ENCODE measurements around the gene HIRIP3.
A peak's percentile ranks its signal among the peaks of the same experiment; 100 is the strongest.

HIRIP3 gene

DNA sequence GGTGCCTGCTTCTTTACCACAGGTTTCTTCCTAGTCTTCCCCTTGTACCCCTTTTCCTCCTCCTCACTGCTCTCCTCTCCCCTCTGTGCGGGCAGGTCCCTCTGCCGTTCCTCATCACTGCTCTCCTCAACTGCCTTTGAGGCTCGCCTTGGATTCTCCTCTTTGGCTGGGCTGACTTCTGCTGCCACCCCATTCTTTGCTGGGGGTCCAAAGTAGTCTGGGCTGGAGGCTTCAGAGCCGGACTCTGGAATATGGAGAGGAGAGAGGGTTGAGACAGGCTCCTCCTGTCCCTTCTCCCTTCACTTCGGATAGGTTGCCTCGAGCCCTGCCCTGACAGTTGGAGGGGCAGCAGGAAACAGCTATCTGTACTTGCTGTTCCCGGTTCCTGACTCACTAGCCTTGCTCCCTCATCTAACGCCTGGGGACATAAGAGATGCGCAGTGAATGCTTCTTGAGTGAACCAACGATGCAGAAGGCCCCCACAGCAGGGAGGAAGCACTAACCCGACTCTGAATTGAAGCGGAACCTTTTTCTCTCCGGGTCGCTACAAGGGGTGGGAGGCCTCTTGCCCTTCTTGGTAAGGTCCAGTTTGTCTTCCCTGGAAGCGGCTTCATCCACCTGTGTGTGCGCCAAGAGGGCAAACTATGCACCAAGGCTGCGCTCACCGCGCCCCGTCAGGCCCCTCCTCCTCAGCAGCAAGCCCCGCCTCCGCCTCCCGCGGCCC, 655 bp downstream of the HIRIP3 start:
- Histone ChIP-seq H4K20me1 (ENCODE audit: control insufficient read depth, insufficient read depth, low read depth, low read length) (no peaks in the 10 kb centered on the region), H3K4me1 (ENCODE audit: control insufficient read depth, low read length) (peaks cover 36% of the 10 kb centered on the region), H3F3A (ENCODE audit: control insufficient read depth, insufficient read depth) (peaks cover 14% of the 10 kb centered on the region), H3K27me3 (ENCODE audit: control insufficient read depth, low read length) (no peaks in the 10 kb centered on the region), H3K9me2 (replicated peaks; ENCODE audit: control insufficient read depth, low read length) (no peaks in the 10 kb centered on the region), H3K79me2 (ENCODE audit: control insufficient read depth, low read length) (peaks cover 38% of the 10 kb centered on the region), H3K9me3 (ENCODE audit: control insufficient read depth, insufficient read depth, low read length) (no peaks in the 10 kb centered on the region), H3K4me3 (ENCODE audit: low read length) (peak overlapping the region; percentile 89), H3K4me2 (ENCODE audit: low read length) (peak overlapping the region; percentile 100), H3K27ac (ENCODE audit: low read depth, low read length) (peak overlapping the region; percentile 97), H3K36me3 (ENCODE audit: control insufficient read depth, low read length) (peaks cover 87% of the 10 kb centered on the region)
- no peak for TF ChIP-seq EZH2phosphoT487 (IDR thresholded peaks at IDR 0.05; ENCODE audit: borderline replicate concordance, low read length)
- TF ChIP-seq, protein P1, sequence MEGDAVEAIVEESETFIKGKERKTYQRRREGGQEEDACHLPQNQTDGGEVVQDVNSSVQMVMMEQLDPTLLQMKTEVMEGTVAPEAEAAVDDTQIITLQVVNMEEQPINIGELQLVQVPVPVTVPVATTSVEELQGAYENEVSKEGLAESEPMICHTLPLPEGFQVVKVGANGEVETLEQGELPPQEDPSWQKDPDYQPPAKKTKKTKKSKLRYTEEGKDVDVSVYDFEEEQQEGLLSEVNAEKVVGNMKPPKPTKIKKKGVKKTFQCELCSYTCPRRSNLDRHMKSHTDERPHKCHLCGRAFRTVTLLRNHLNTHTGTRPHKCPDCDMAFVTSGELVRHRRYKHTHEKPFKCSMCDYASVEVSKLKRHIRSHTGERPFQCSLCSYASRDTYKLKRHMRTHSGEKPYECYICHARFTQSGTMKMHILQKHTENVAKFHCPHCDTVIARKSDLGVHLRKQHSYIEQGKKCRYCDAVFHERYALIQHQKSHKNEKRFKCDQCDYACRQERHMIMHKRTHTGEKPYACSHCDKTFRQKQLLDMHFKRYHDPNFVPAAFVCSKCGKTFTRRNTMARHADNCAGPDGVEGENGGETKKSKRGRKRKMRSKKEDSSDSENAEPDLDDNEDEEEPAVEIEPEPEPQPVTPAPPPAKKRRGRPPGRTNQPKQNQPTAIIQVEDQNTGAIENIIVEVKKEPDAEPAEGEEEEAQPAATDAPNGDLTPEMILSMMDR (IDR thresholded peaks at IDR 0.05; ENCODE audit: low read depth, low read length, poor library complexity, severe bottlenecking) = no peak

DNA sequence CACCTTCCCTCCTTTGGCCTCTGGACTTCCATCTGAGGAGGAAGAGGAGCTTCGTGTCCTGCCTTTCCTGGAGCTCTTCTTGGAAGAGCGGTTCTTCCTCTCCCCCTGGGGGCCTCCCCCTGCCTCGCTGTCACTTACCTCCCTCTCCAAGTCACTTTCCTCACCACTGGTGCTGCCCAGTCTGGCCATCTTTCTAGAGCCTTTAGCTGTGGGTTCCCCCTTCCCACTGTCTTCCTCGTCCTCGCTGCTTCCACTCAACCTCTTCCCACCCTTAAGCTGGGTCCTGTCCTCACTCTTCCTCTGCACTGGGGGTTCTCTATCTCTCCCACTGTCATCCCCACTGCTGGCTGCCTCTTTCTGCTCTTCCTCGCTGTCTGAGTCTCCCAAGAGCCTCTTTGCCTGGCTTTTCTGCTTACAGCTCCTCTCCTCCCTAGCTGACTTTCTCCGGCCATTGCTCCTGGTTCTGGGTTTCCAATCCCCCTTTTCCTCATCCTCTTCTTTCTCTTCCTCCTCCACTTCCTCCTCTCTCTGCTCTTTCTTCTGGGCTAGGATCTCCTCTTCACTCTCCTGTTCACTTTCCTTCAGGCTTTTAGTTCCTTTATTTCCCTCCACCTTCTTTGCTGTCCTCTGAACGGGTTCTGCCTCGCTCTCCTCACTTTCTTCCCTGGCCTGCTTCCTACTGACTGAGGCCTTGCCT, 1.4 kb downstream of the HIRIP3 start:
- peak overlapping the region; percentile 89 for H3K4me3 ChIP-seq (ENCODE audit: low read length)

DNA sequence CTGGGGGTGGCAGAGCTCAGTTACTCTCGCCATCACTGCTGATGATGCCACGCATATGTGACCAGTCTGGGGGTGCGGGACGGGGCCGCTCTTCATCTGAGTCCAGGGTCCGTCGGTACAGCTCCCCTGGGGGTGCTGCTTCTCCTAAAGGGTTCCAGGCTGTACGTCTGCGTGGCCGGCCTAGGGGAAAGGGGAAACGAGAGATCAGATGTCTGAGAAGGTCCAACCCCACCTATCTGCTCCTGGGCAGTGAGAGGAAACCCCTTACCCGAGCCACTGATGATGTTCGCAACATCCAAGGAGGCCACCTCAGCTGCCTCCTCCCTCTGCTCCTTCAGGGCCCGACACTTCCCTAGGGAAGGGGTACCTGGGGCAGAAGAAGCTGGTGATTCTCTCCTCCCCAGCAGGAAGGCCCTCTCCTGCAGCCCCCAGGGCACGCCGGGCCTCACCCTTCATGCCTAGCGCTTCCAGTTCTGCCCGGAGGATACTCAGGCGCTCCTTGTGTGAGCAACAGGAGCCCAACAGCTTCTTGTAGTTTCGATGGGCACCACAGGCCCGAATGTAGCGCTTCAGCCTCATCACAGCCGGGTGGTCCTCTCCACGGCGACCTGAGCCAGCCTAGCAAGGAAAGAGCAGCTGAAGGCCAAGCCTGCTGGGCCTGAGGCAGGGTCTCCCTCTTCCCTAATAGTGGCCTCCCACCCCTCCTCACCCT, 2.1 kb downstream of the HIRIP3 start:
- H3K27ac ChIP-seq (ENCODE audit: low read depth, low read length) = no peak overlapping the region
- H3K4me2 ChIP-seq (ENCODE audit: low read length) = peak overlapping the region; percentile 100
- H3K9me3 ChIP-seq (ENCODE audit: control insufficient read depth, insufficient read depth, low read length) = no peaks in the 10 kb centered on the region
- no peaks in the 10 kb centered on the region for H3K27me3 ChIP-seq (ENCODE audit: control insufficient read depth, low read length)
- H3F3A ChIP-seq (ENCODE audit: control insufficient read depth, insufficient read depth) = peaks cover 14% of the 10 kb centered on the region
- H3K9me2 ChIP-seq (replicated peaks; ENCODE audit: control insufficient read depth, low read length) = no peaks in the 10 kb centered on the region
- H4K20me1 ChIP-seq (ENCODE audit: control insufficient read depth, insufficient read depth, low read depth, low read length) = no peaks in the 10 kb centered on the region
- peaks cover 36% of the 10 kb centered on the region for H3K4me1 ChIP-seq (ENCODE audit: control insufficient read depth, low read length)
- H3K36me3 ChIP-seq (ENCODE audit: control insufficient read depth, low read length) = peaks cover 89% of the 10 kb centered on the region
- H3K4me3 ChIP-seq (ENCODE audit: low read length) = 0 out of 2 replicates have a peak overlapping the region, but pooled peaks have one; percentile 89
- peaks cover 36% of the 10 kb centered on the region for H3K79me2 ChIP-seq (ENCODE audit: control insufficient read depth, low read length)
- TF ChIP-seq, protein P1 (IDR thresholded peaks at IDR 0.05; ENCODE audit: low read depth, low read length, poor library complexity, severe bottlenecking) = no peak
- no peak for TF ChIP-seq EZH2phosphoT487 (IDR thresholded peaks at IDR 0.05; ENCODE audit: borderline replicate concordance, low read length)

More for the DNA sequence above, 1.4 kb downstream of the HIRIP3 start:
- Histone ChIP-seq H3F3A (ENCODE audit: control insufficient read depth, insufficient read depth) (peaks cover 14% of the 10 kb centered on the region), H3K4me1 (ENCODE audit: control insufficient read depth, low read length) (peaks cover 36% of the 10 kb centered on the region), H3K79me2 (ENCODE audit: control insufficient read depth, low read length) (peaks cover 38% of the 10 kb centered on the region), H3K4me2 (ENCODE audit: low read length) (peak overlapping the region; percentile 100), H3K9me2 (replicated peaks; ENCODE audit: control insufficient read depth, low read length) (no peaks in the 10 kb centered on the region), H3K27ac (ENCODE audit: low read depth, low read length) (peak overlapping the region; percentile 97), H3K9me3 (ENCODE audit: control insufficient read depth, insufficient read depth, low read length) (no peaks in the 10 kb centered on the region), H4K20me1 (ENCODE audit: control insufficient read depth, insufficient read depth, low read depth, low read length) (no peaks in the 10 kb centered on the region), H3K36me3 (ENCODE audit: control insufficient read depth, low read length) (peaks cover 87% of the 10 kb centered on the region), H3K27me3 (ENCODE audit: control insufficient read depth, low read length) (no peaks in the 10 kb centered on the region)
- no peak for TF ChIP-seq EZH2phosphoT487 (IDR thresholded peaks at IDR 0.05; ENCODE audit: borderline replicate concordance, low read length)
- TF ChIP-seq, protein P1 (IDR thresholded peaks at IDR 0.05; ENCODE audit: low read depth, low read length, poor library complexity, severe bottlenecking) = no peak

Measured in DOHH2 (cell line).